Heart left ventricle (tissue), 16 donors: ENCODE results near the gene SCAP. TPM values are rescaled to one million over a fixed set of nuclear protein-coding genes. Genes with fewer than 3 reads are reported as not detected.

Experiments
- ATAC-seq, 4 donors: fragments of 200-7000 bp; cut with Tn5 transposase; one replicate each; pipeline ENCODE4 v1.9.1; 2020 to 2022; ENCODE audit warnings: moderate library complexity in 4 of 4, mild to moderate bottlenecking in 3 of 4, moderate number of reproducible peaks in 1 of 4
- DNase-seq, 5 donors: peaks; one replicate each; pipeline ENCODE4 v3.0.0-alpha.2; 2020
- H3K27ac ChIP-seq, 12 donors: fragments of 200-600 bp; sonication (generic) in 4 of 12; one replicate each; pipeline versions ENCODE4 v1.5.0 to v1.8.0; 2016 to 2022; ENCODE audit warnings: mild to moderate bottlenecking in 2 of 12
- H3K27me3 ChIP-seq, 9 donors: fragments of 200-600 bp; sonication (generic) in 2 of 9; one replicate each; pipeline versions ENCODE4 v1.5.1 to v1.8.0; 2016 to 2022; ENCODE audit warnings: mild to moderate bottlenecking in 3 of 9
- H3K36me3 ChIP-seq, 9 donors: fragments of 200-600 bp; sonication (generic) in 2 of 9; one replicate each; pipeline versions ENCODE4 v1.5.0 to v1.8.0; 2018 to 2022; ENCODE audit warnings: mild to moderate bottlenecking in 2 of 9
- H3K4me1 ChIP-seq, 12 donors: fragments of 200-600 bp; sonication (generic) in 4 of 12; one replicate each; pipeline versions ENCODE4 v1.5.0 to v1.8.0; 2016 to 2022; ENCODE audit warnings: mild to moderate bottlenecking in 3 of 12
- H3K4me3 ChIP-seq, 12 donors: fragments of 200-600 bp; sonication (generic) in 4 of 12; one replicate each; pipeline versions ENCODE4 v1.5.0 to v1.8.0; 2017 to 2022; ENCODE audit warnings: mild to moderate bottlenecking in 9 of 12, moderate library complexity in 4 of 12
- H3K9me3 ChIP-seq, 12 donors: fragments of 200-600 bp; sonication (generic) in 4 of 12; one replicate each; pipeline versions ENCODE4 v1.5.0 to v1.8.0; 2016 to 2022; ENCODE audit warnings: mild to moderate bottlenecking in 1 of 12
- POLR2A ChIP-seq, 2 donors: fragments of 450-650 bp; IDR thresholded peaks; one replicate each; pipeline ENCODE4 v1.6.1; 2017; ENCODE audit warnings: antibody characterized with exemption in 2 of 2, mild to moderate bottlenecking in 2 of 2, moderate library complexity in 2 of 2
- WGBS, 4 donors: extraction: QIAGEN DNeasy Blood & Tissue Kit in 2 of 4; methylation state at CpG; one replicate each; pipeline versions ENCODE4 v1.1.5 to v1.1.7; 2013 to 2018; 5-methylcytosine and 5-hydroxymethylcytosine counted together
- intact Hi-C, 10 donors: fragments of 100-400 bp; cut with DNase I; formaldehyde crosslinking; loops; one replicate each; pipeline versions ENCODE4 v1.11.1 to v1.14.2; 2022
- polyA plus RNA-seq, 2 donors: library from polyadenylated mRNA; stranded (reverse); fragments of 200-250 nt; gene quantifications; one replicate each; pipeline ENCODE4 v1.2.3, GENCODE V29; 2013
- total RNA-seq, 9 donors: library from RNA; depleted of rRNA in 2 of 9; stranded (reverse); fragments of >200 nt in 2 of 9; fragmentation: NEBNext Ultra II Directional in 3 of 9; extraction: Animal tissue kit (Norgen Biotek cat#: 25700) in 3 of 9; gene quantifications; one replicate each; pipeline versions ENCODE4 v1.1.0 to v1.2.4, GENCODE V29; 2016 to 2023
- TF ChIP-seq, protein P1 (sequence below), 12 donors: fragments of 200-600 bp; sonication (generic) in 4 of 12; IDR thresholded peaks; one replicate each; pipeline versions ENCODE4 v1.5.0 to v1.8.0; 2018 to 2022; ENCODE audit warnings: antibody characterized with exemption in 12 of 12, mild to moderate bottlenecking in 5 of 12
- donor health status: ischemic (EF 13 %, LVEDD 7.1; RV severe dilation, severe dysfunction).
- donor health status: healthy with polysubstance abuse.
- donor health status: DM: no; HTN: yes; CAD: no.
- donor health status: DM: no; HTN: no; CAD: no.
- donor health status: ischemic (EF 25% LVEDD 6.9; RV normal size, moderate dysfunction).
- donor health status: ischemic (EF 25% LVEDD 5.7; RV mildly dilated, moderate dysfunction).
- donor health status: healthy.
- donor health status: DM: yes; HTN: yes; CAD: no.
- donor health status: ischemic (EF 35%, LVEDD 5.7; RV mildly dilated, moderate dysfunction).
- donor health status: nonischemic (EF 11% LVEDD 7.7; RV severe dilation, severe dysfunction).
- donor health status: DM: yes; HTN: yes; CAD: no.
- donor health status: PGD.
- donor health status: ischemic (EF 29% LVEDD 5.4; RV normal size, mild dysfunction).
- donor health status: nonischemic (EF 23%, LVEDD 6.1; RV moderate dilation, normal function).

The SCAP gene
- total and polyA plus RNA-seq, 11 donors = 36.8 to 71.6 (median 41.8) TPM

GRCh38 chr3:47520756-47521155 is 45.0 kb upstream of the SCAP start:
- Histone ChIP-seq H3K36me3 (no peaks in the 10 kb centered on the region), H3K27me3 (no peaks in the 10 kb centered on the region), H3K9me3 (no peaks in the 10 kb centered on the region), H3K4me3 (no peak overlapping the region), H3K4me1 (peaks cover 0 to 8% (median 3%) of the 10 kb centered on the region in 12 donors), H3K27ac (no peak overlapping the region)
- DNase-seq (no peak), ATAC-seq (no peak)
- intact Hi-C loops = loop anchor here in 4 of 10 donors (5.0 to 10.0 kb wide), 3 partner anchors 92 to 634 kb away; partner anchors contain the start of gene DHX30 (in 1 of the 4)
- TF ChIP-seq, protein P1, sequence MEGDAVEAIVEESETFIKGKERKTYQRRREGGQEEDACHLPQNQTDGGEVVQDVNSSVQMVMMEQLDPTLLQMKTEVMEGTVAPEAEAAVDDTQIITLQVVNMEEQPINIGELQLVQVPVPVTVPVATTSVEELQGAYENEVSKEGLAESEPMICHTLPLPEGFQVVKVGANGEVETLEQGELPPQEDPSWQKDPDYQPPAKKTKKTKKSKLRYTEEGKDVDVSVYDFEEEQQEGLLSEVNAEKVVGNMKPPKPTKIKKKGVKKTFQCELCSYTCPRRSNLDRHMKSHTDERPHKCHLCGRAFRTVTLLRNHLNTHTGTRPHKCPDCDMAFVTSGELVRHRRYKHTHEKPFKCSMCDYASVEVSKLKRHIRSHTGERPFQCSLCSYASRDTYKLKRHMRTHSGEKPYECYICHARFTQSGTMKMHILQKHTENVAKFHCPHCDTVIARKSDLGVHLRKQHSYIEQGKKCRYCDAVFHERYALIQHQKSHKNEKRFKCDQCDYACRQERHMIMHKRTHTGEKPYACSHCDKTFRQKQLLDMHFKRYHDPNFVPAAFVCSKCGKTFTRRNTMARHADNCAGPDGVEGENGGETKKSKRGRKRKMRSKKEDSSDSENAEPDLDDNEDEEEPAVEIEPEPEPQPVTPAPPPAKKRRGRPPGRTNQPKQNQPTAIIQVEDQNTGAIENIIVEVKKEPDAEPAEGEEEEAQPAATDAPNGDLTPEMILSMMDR (IDR thresholded peaks at IDR 0.05) = no peak
- no peak for TF ChIP-seq POLR2A (IDR thresholded peaks at IDR 0.05)

GRCh38 chr3:47517937-47518336 is 42.2 kb upstream of the SCAP start:
- intact Hi-C loops = no loop called here

DNA sequence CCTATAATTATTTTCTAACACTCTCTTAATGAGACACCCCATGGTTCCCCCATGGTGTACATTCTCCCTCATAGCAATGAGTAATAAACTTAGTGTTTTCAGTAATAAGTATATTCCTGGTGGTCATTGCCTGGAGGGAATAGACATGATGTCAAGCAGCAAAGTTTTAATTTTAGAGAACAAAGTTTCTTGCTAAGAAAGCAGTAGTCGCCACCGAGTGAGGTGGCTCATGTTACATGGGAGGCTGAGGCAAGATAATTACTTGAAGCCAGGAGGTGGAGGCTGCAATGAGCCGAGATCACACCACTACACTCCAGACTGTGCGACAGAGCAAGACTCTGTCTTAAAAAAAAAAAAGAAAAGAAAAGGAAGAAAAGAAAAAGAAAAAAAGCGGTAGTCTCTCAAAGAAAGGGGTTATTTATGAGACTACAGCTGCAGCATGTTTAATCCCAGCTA is 40.2 kb upstream of the SCAP start:
- Histone ChIP-seq H3K27ac (no peak overlapping the region), H3K27me3 (no peaks in the 10 kb centered on the region), H3K4me1 (peaks cover 0 to 16% (median 8%) of the 10 kb centered on the region in 12 donors), H3K9me3 (no peaks in the 10 kb centered on the region), H3K4me3 (no peak overlapping the region), H3K36me3 (peaks cover 0 to 3% (median under 1%) of the 10 kb centered on the region in 9 donors)
- DNase-seq = no peak
- no peak for TF ChIP-seq POLR2A (IDR thresholded peaks at IDR 0.05)
- TF ChIP-seq, protein P1 (IDR thresholded peaks at IDR 0.05) = no peak
- intact Hi-C loops = loop anchor here in 1 of 10 donors (2.0 kb wide), 1 partner anchor 273 kb away; no protein-coding TSS in a partner anchor
- 60 to 69% (median 65%) methylated on average over 5 of the region's 5 CpGs for WGBS, 4 donors
- ATAC-seq = no peak

More at GRCh38 chr3:47517937-47518336, 42.2 kb upstream of the SCAP start:
- no peaks in the 10 kb centered on the region for H3K9me3 ChIP-seq
- H3K27me3 ChIP-seq = no peaks in the 10 kb centered on the region
- H3K4me3 ChIP-seq = no peak overlapping the region
- no peak for DNase-seq
- H3K36me3 ChIP-seq = no peaks in the 10 kb centered on the region
- H3K27ac ChIP-seq = no peak overlapping the region
- 90 to 94% (median 92%) methylated on average over 2 of the region's 2 CpGs for WGBS, 4 donors
- peaks cover 0 to 13% (median 3%) of the 10 kb centered on the region in 12 donors for H3K4me1 ChIP-seq
- ATAC-seq = no peak
- TF ChIP-seq POLR2A (IDR thresholded peaks at IDR 0.05) = no peak
- TF ChIP-seq, protein P1 (IDR thresholded peaks at IDR 0.05) = no peak

DNA sequence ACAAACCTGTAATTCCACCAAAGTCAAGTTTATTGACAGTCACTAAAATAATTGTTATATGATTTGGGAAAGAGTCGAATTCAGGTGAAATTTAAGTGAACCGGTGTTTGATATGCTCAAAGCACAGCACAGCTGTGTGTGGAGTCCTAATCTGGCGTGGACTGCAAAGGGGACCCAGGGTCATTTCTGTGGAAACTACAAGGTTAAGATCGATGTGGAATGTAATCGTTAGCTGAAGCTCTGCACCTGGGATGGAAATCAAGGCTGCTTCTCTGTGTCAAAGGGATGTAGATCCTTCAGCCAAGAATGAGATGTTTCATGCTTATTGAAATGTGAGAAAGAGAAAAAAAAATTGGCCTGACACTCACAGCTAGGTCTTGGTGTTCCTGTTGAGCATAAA is 39.4 kb upstream of the SCAP start:
- Histone ChIP-seq H3K4me3 (no peak overlapping the region), H3K27ac (no peak overlapping the region), H3K4me1 (peaks cover 0 to 16% (median 8%) of the 10 kb centered on the region in 12 donors), H3K9me3 (no peaks in the 10 kb centered on the region), H3K36me3 (peaks cover 0 to 11% (median 8%) of the 10 kb centered on the region in 9 donors), H3K27me3 (no peaks in the 10 kb centered on the region)
- no peak for TF ChIP-seq POLR2A (IDR thresholded peaks at IDR 0.05)
- TF ChIP-seq, protein P1 (IDR thresholded peaks at IDR 0.05) = no peak
- DNase-seq (no peak), ATAC-seq (no peak)
- WGBS, 4 donors = 81 to 86% (median 83%) methylated on average over 5 of the region's 5 CpGs
- intact Hi-C loops = loop anchor here in 1 of 10 donors (2.0 kb wide), 1 partner anchor 274 kb away; no protein-coding TSS in a partner anchor
